Hematopoietic multipotent progenitor cell treated with erythropoietin and hydrocortisone succinate and interleukin-3 and kit ligand, for 17 days (in vitro differentiated cells): ENCODE results near the gene ATP11C.
"Not testable (repeated sequence)": the region's sequence is repeated elsewhere in the genome, so short reads cannot be mapped to it uniquely, and the experiment has no call there.

ENCODE experiments used
- DNase-seq: peaks from one replicate; pipeline ENCODE4 v3.0.0-alpha.2; 2015; ENCODE audit warnings: low spot score

ATP11C gene

DNA sequence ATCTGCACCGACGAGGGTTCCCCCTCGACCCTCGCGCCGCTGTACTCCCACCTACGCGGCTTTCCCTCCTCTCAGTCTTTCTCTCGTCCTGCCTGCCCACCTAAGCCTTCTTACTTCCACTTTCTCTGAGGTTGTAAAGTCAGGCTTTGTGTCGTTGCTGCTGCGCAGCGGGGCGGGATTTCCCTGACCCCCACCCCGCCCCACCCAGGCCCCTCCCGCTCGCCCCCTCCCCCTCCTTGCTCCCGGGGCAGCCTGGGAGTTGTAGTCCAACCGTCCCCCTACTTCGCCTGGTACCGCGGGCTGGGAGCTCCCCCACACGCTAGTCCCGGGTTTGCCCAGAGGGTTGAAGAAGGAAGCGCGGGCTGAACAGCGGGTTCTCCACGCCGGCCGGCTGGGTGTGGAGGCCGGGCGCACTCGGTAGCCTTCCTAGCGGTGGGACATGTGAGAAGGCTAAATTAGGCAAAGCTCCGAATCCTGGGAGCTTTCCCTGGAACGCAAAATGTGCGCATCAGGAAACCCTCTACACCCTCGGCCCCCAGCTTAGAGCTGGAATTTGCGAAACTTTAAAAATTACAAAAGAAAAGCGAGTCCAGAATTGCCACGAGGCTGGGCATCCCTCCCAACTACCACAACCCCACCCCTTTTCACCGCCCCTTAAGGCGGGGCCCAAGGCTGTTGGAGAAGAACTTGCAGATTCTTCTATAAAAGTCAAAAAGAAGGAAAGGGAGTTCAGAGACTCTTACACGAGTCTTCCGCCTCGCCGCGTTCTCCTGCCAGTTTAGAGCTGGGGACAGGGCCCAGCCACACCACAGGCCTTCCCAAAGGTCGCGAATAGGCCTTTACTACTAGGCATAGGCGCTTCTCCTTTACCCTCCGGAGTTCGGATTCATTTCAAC, at the start of gene ATP11C:
Gene ATP11C, minus strand, starts transcription at position 153 of the 896 bp plus-strand sequence. CDS start 1,011 bp downstream, outside the sequence.
- DNase-seq: peak; percentile 54

DNA sequence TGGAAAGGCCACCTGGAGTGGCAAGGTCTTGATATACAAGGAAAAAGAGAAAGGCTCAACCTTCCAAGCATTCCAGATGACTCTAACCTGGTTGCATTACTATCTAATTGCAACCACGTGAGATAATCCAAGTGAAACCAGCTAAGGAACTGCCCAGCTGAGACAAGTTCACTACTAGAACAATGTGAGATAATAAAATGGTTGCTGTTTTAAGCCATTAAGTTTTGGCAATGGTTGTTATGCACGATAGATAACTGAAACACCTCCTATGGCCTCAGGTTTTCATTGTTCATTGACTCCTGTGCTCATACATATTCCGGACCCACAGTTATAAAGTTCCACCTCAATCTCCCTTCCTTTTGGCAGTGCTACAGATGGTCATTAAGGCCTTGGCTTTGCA, 41.6 kb upstream of the ATP11C start:
- DNase-seq: no peak

DNA sequence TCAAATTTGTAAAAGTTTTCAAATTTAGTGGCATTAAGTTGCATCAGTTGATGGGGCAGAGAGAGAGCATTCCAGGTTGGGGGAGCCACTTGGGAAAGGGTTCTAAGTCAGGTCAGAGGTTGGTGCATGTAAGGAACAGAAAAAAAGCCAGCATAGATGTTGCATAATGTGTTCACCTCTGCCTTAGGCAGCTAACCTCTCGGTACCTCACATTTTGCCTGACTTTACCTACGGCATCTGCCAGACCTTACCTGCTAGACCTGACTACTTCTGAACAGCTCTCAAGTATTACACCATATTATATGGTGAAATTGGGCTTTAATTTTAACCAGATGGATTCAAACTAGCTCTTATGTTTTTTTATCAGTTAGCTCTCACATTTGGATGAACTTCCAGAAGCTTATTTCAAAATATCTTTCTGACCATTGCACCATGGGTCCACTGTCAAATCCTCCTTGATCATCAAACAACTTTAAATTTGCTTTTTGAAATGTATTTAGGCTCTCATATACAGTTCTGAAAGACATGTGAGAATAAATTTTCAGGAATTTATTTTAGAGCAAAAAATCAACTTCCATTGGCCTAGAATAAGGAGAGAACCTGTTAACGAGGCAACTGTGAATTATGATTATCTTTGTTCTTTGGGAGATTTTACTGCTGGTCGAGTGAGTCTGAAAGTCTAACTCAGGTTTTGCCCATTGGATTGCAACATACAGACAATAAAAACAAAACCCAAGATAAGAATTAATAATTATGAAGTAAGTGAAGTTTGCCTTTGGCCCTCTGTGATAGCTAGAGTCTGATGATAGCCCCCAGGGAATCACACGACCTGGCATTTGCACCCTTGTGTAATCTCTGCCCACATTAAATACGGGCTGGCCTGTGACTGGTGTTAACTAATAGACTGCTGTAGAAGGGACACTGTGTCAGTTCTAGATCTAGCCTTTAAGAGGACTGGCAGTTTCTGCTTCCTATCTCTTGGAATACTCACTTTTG, 40.1 kb upstream of the ATP11C start:
- no peak for DNase-seq

DNA sequence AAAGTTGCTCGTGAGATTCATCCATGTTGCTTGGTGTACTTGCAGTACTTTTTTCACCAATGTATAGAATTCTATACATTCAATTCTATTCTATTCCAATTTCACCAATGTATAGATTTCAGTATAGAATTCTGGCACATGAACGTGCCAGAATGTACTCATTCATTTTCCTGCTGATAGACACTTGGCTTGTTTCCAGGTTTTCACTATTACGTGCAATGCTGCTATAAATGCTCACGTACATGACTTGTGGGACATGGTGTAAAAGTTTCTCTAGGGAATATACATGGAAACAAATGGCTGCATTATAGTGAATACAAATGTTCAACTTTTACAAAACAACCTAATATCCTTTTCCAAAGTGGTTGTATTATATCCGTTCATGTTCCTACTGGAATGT, 39.3 kb upstream of the ATP11C start:
- DNase-seq: no peak

DNA sequence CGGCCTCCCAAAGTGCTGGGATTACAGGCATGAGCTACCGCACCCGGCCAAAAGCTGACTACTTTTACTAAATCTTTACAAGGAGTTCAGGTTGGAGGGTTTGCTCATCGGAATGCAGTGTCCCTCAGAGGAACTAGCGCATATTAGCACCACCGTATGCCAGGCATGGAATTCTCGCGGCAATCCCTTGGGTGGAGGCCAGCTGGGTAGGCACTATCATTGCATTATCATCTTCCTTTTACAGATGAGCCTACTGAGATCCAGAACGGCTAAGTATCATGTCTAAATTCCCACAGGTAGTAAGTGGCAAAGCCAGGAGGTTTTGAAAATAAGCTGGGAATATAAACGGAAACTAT, 38.5 kb upstream of the ATP11C start:
- no peak for DNase-seq

DNA sequence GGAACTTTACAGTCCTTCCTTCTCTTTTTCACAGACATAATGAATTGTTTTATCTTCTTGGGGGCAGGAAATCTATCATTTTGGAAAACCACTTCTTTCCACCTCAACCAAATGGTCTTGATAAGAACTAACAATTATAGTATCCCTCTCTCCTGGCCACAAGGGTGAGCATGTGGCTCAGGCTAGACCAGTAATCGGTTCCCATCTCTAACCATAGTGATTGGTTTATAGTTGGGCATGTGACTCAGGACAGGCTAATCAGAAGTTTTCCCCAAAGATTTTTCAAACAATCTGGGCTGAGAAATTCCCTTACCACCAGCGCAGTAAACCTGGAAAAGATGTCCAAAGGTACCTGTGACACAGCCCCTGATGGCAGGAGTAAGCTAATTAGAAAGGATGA, 36.4 kb upstream of the ATP11C start:
- no peak for DNase-seq

DNA sequence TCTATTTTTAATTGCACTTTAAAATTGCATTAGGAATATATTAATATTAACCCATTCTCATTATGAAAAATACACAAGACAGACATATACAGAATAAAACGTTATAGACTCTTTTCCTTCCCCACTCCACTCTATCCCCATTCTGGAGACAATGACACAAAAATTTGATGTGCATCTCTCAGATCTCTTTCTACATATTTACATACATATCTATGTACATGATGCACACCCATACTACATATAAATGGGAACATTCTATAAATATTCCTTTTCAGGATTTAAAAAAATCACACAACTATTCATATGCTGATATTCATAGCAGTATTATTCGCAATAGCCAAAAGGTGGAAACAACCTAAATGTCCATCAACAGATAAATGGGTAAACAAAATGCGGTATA, 34.9 kb upstream of the ATP11C start:
- no peak for DNase-seq

DNA sequence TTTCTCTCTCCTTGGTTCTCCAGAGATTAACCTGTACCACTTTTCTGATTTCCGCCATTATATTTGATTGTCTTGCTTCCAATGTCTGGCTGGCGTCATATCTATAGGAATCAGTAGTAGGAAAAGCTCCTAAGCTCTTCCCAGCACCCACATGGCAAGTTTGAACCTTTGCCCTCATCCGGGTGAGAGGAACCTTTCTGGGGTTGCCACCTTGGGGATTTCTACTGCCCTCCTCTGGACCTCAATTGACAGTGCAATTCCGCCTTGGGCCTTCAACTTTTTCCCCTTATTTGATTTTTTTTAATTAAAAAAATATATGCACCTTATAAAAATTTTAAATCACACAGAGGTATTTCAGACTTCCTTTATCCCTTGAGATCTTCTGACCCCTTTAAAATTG, 34.4 kb upstream of the ATP11C start:
- no peak for DNase-seq

DNA sequence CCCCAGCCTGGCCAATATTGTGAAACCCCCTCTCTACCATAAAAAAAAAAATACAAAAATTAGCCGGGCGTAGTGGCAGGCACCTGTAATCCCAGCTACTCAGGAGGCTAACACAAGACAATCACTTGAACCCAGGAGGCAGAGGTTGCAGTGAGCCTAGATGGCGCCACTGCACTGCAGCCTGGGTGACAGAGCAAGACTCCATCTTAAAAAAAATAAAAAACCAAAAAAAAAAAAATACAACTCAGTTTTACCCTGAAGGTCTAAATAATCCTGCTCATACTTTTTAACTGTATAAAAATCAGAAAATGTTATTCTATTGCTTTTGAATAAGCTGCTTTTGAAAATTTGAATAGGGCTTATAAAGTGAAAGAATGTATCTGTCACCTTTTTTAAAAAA, 33.3 kb upstream of the ATP11C start:
- DNase-seq: not testable (repeated sequence)

DNA sequence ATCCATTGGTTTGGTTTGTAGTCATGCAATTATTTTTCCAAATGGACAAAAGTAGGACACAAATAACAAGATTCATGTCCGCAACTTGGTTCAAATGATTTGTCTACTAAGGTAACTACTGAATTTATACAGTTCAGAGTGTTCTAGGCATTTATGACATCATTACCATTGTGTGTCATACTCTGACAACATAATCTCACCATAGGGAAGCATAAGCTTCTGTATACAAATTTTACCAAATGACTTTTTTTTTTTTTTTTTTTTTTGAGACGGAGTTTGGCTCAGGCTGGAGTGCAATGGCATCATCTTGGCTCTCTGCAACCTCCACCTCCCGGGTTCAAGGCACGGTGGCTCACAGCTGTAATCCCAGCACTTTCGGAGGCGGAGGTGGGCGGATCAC, 32.6 kb upstream of the ATP11C start, which contains the start of gene CXorf66:
Gene CXorf66, minus strand, starts transcription at position 101 of the 400 bp plus-strand sequence. Its CDS starts 25 bp downstream, at position 76.
- no peak for DNase-seq

DNA sequence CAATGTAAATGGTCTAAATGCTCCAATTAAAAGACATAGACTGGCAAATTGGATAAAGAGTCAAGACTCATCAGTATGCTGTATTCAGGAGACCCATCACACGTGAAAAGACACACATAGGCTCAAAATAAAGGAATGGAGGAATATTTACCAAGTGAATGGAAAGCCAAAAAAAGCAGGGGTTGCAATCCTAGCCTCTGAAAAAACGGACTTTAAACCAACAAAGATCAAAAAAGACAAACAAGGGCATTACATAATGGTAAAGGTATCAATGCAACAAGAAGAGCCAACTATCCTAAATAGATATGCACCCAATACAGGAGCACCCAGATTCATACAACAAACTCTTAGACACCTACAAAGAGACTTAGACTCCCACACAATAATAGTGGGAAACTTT, 28.2 kb upstream of the ATP11C start:
- not testable (repeated sequence) for DNase-seq

DNA sequence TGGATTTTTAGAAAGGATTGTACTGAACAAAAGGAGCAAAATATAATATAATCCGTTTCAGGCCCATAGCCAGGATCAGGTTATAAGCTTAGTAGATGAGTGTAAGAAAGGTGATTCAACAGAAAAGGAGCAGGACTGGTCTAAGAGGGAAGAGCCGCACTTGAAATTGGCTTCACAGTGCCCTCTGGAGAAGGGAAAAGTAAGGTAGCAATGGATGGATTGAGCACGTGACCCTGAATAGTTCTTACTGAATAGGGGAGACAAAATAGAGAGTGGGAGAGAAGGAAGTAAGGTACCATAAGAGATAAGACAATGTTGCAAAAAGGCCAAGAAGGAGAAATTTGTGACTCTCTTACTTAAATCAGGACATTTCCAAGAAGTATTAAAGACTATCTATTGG, 16.9 kb upstream of the ATP11C start:
- no peak for DNase-seq

DNA sequence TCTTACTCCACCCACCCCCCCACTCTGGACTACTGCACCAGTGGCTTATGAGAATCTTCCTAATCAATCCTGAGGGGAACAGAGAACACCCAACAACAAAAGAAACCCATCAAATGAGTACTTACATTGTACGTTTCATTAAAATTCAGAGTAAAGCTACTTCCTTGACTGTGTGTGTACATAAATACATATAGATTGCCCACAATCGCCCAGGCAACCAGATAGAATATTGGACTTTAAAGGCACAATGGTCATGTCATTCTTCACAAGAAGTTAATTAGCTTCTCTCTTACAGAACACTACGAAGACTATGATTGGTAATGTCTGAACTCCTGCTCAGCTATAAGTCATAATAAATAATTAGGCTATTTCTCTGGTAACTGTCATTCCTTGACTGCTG, 12.2 kb upstream of the ATP11C start:
- no peak for DNase-seq

DNA sequence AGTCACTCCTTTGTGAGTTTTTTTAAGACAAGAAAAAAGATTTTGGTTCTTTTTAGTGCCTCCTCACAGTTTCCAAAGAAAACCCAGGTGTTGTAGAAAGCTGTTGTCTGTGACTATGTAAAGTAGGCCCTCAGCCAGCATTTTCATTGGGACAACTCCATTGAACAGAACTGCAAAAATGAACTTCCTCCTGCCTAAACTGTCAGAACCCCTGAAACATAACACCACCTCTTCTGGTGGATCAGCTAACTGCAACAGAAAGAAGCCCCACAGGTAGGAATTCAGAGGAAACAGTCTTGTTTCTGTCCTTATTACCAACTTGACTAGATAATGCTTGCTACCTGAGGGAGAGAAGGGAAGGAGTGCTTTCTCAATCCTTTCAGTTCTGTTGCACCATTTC, 3.4 kb upstream of the ATP11C start:
- DNase-seq: no peak

DNA sequence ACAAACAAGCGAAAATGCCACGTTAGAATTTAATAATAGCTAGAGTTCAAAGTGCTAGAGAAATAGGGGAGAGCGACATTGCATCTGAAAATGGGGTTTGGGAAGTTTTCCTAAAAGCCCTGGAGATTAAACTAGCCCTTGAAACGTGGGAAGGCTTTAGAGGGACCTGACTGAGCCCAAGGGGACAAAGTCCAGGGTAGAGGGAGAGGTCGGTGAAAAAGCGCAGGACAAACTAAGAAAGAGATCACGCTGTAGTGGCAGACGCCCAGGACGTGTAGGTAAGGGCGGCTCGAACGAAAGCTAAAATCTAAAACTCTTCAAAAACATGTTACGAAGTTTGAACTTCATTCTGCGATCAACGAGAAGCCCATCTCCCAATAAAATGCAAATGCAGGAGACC, 1.1 kb upstream of the ATP11C start:
- no peak for DNase-seq

DNA sequence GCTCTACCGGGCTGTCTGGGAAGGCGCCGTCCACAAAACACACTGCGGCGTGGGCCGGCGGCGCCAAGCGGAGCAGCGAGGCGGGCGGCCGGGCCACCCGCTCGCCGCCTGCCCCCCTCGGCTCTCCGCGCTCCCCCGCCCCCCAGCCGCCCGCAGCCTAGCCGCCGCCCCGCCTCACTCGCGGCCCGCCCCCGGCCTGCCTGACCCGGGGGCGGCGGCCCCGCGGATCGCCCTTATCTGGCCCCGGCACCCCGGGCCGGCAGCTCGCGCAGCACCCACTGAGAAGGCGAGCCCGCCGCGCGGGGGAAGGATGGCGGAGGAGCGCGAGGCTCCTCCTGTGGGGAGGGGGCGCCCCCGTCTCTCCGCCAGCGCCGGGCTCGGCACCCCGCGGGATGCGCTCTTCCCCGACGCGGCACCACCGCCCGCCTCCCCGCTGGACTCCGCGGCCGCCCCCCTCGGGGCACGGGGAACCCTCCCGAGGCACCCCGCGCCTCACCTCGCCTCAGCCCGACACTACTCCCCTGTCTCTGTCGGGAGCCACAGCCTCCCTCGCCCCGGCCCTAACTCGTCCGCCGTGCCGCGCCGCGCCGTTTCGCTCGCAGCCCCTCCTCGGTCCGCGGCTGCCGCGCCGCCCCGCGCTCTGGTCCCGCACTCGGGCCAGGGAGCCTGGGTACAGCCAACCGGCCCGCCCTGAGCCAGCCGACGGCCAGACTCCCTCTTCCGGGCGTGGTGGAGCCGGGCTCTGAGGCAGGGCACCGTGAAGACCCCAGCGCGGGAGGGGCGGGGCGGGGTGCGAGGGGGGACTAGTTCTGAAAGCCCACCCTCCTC, 566 bp downstream of the ATP11C start:
- peak; percentile 46 for DNase-seq

DNA sequence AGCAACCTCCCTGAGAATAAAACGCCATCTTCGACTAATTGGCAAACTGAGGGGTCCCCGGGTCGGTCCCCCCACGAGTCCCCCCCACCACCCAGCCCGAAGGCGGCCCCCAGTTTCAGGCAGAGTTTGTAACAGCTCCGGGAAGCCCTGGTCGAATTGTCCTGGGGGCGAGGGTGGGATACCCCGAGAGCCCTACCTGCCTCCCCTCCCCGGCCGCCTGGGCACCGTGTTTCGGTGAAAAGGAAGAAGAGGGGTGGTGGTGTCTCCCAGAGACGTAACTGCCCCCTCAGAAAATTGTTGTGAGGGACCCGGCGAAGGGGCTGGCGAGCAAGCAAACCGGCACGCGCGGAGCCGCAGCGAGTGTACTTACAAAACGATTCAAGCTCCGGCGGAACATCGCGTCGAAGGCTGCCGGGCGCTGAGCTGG, 1.2 kb downstream of the ATP11C start:
- DNase-seq: no peak

DNA sequence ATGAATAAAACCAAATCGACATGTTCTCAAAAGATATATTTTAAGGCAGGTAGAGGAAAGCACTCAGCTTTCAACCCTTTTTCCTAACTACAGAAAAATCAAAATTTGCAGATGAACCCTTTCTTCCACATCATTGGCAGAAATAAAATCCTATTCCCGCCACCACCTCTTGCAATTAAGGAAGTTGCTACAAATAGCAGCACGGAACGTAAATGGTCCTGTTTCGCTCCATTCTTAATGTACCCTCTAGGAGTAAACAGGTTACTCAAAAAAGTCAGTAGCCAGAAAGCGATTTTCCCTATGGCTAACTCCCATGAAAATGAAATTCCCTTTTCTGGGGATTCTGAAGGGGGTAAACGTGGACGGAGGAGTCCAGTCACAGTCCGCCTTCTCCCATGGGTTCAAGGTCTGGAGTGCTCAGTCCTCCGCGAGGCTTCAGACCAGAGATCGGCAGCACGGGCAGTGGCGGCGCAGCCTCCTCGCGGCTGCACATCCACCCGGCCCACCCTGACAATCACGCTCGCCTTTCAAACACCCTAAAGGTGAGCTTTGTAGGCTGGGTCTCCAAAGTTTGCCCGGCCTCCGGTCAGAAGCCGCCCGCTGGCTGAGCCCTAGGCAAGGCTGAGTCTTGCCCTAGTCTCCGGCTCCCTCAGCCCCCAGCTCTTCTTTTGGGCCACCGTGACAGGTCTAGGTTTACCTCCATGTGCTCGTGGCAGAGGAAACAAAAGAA, 1.8 kb downstream of the ATP11C start:
- no peak for DNase-seq

DNA sequence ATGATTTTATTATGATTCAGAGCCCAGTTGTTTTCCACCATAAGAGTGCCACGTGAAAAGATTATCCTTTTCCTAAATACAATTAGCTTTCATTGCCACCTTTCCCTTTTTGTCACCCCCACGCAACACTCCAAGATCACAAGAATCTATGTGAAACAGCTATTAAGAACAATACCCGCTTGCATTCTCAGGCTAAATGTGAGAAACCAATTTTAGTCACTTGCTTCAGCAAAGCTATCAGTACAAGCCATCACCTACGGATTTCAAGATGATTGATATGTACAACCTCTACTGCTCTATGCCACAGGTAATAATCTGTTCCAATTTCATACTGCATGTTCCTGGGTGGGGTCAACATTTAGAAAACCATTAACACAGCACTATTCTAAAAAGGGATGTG, 2.5 kb downstream of the ATP11C start:
- DNase-seq: no peak

DNA sequence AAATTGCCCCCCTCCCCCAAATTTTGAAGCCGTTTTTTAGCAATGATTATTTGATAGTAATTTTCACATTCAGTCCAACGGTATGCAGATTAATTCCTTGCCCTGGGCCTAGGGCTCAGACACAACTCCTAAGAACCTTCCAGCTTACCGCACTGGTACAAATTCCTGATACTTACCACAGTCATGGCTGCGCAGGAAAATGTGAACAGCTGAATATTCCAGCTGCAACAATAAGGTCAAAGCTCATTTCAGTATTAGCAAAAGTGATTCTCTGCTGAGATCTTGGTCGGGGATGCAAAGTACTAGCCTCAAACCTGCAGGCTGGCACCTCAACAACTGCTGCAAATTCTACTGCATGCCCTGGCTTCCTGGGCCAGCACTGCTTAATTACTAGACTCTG, 3.0 kb downstream of the ATP11C start:
- no peak for DNase-seq

DNA sequence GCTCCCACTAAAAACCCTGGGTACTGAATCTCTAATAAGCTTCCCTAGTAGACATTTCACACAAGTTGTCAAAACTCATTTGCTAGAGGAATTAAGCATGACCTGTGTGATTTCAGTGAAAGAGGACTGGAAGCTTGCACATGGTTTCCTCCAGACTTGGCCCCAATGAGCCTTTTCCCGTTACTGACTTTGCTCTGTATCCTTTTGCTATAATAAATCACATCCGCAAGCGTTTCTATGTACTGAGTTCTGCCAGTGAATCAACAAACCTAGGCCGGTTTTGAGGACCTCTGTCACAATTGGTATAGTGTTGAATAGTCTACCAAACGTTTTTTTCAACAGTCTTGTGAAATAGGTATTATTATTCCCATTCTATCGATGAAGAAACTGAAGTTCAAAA, 8.2 kb downstream of the ATP11C start:
- DNase-seq: no peak
